Esophagus squamous epithelium (tissue), 5 donors: ENCODE data around the gene SFMBT2. TPM values are rescaled to one million over a fixed set of nuclear protein-coding genes. Genes with fewer than 3 reads are reported as not detected.

Experiments
- DNase-seq: peaks from one replicate; lab custom pipeline; 2025; lab: John Stamatoyannopoulos, UW
- H3K27ac ChIP-seq, 4 donors: fragments of 200-600 bp; sonication (generic); one replicate each; pipeline ENCODE4 v1.5.1; 2016 to 2019; ENCODE audit warnings: mild to moderate bottlenecking in 1 of 4
- H3K27me3 ChIP-seq, 4 donors: fragments of 200-600 bp; sonication (generic); 1 replicate in 3 of 4; 2 replicates in 1 of 4; pipeline versions ENCODE4 v1.5.1 to v1.6.0; 2017 to 2021; ENCODE audit warnings: antibody characterized with exemption in 1 of 4
- H3K36me3 ChIP-seq, 3 donors: fragments of 200-600 bp; sonication (generic); one replicate each; pipeline ENCODE4 v1.5.1; 2016 to 2019
- H3K4me1 ChIP-seq, 3 donors: fragments of 200-600 bp; sonication (generic); one replicate each; pipeline ENCODE4 v1.5.1; 2017 to 2019
- H3K4me3 ChIP-seq, 4 donors: fragments of 200-600 bp; sonication (generic); 1 replicate in 3 of 4; 2 replicates in 1 of 4; pipeline ENCODE4 v1.5.1; 2016 to 2019; ENCODE audit warnings: mild to moderate bottlenecking in 2 of 4, moderate library complexity in 1 of 4
- H3K9me3 ChIP-seq, 3 donors: fragments of 200-600 bp; sonication (generic); one replicate each; pipeline ENCODE4 v1.5.1; 2016 to 2019
- POLR2A ChIP-seq, 4 donors: fragments of 450-650 bp; IDR thresholded peaks; one replicate each; pipeline ENCODE4 v1.6.1; 2017; ENCODE audit warnings: antibody characterized with exemption in 4 of 4, mild to moderate bottlenecking in 4 of 4, moderate library complexity in 3 of 4
- WGBS, 2 donors: methylation state at CpG; one replicate each; pipeline ENCODE4 v1.1.5; 2018; 5-methylcytosine and 5-hydroxymethylcytosine counted together
- intact Hi-C: fragments of 100-400 bp; cut with DNase I; formaldehyde crosslinking; loops from one replicate; pipeline ENCODE4 v1.15.0; 2022
- total RNA-seq, 4 donors: library from RNA; depleted of rRNA; stranded (reverse); fragments of >200 nt; gene quantifications; one replicate each; pipeline ENCODE4 v1.1.0, GENCODE V29; 2016
- TF ChIP-seq, protein P1 (sequence below), 6 experiments: fragments of 450-650 bp in 4 of 6; fragments of 200-600 bp in 2 of 6; sonication (generic) in 2 of 6; IDR thresholded peaks; one replicate each; pipeline ENCODE4 v1.5.1; 2016 to 2019; ENCODE audit warnings: antibody characterized with exemption in 6 of 6, mild to moderate bottlenecking in 4 of 6, moderate library complexity in 4 of 6
- donor health status: DM: yes; HTN: yes; CAD: no.

The SFMBT2 gene
- total RNA-seq, 4 donors from 2014 or later = 0.72 to 5.0 (median 1.4) TPM

GRCh38 chr10:7248148-7248547, 162.7 kb downstream of the SFMBT2 start:
- TF ChIP-seq, protein P1, sequence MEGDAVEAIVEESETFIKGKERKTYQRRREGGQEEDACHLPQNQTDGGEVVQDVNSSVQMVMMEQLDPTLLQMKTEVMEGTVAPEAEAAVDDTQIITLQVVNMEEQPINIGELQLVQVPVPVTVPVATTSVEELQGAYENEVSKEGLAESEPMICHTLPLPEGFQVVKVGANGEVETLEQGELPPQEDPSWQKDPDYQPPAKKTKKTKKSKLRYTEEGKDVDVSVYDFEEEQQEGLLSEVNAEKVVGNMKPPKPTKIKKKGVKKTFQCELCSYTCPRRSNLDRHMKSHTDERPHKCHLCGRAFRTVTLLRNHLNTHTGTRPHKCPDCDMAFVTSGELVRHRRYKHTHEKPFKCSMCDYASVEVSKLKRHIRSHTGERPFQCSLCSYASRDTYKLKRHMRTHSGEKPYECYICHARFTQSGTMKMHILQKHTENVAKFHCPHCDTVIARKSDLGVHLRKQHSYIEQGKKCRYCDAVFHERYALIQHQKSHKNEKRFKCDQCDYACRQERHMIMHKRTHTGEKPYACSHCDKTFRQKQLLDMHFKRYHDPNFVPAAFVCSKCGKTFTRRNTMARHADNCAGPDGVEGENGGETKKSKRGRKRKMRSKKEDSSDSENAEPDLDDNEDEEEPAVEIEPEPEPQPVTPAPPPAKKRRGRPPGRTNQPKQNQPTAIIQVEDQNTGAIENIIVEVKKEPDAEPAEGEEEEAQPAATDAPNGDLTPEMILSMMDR (IDR thresholded peaks at IDR 0.05) = no peak
- no peak for TF ChIP-seq POLR2A (IDR thresholded peaks at IDR 0.05)
- Histone ChIP-seq H3K27ac (no peak overlapping the region), H3K36me3 (peaks cover 0 to 13% (median 4%) of the 10 kb centered on the region in 3 donors), H3K27me3 (no peaks in the 10 kb centered on the region), H3K9me3 (no peaks in the 10 kb centered on the region), H3K4me3 (no peak overlapping the region), H3K4me1 (no peaks in the 10 kb centered on the region)
- WGBS, 2 donors = 94 to 95% methylated on average over 8 of the region's 8 CpGs
- intact Hi-C loops = no loop called here
- no peak for DNase-seq

DNA sequence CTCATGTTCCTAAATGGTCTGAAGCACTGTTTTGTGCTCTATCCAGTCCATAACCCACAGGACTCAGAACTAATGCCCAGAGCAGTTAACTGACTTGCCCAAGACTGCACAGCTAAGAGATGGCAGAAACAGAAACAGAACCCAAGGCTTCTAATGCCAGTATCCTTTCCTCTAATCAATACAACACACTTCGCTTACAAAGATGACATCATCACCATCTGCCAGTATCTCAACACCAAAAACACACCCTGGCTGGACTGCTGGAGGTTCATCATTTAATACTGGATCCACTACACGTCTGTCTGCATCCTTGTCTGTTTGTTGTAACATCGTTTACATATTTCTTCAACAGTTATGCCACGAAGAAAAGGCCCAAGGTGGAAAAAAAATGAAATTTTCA, 165.3 kb downstream of the SFMBT2 start:
- H3K27me3 ChIP-seq = no peaks in the 10 kb centered on the region
- WGBS, 2 donors = 87% methylated on average over 4 of the region's 4 CpGs
- intact Hi-C loops = no loop called here

GRCh38 chr10:7243873-7244272, 167.0 kb downstream of the SFMBT2 start:
- Histone ChIP-seq H3K36me3 (peaks cover 0 to 23% (median 4%) of the 10 kb centered on the region in 3 donors), H3K4me3 (no peak overlapping the region), H3K9me3 (no peaks in the 10 kb centered on the region), H3K27me3 (no peaks in the 10 kb centered on the region), H3K27ac (no peak overlapping the region), H3K4me1 (no peaks in the 10 kb centered on the region)
- DNase-seq = no peak
- intact Hi-C loops = no loop called here
- TF ChIP-seq POLR2A (IDR thresholded peaks at IDR 0.05) = no peak
- TF ChIP-seq, protein P1 (IDR thresholded peaks at IDR 0.05) = no peak
- 42 to 48% methylated on average over 3 of the region's 3 CpGs for WGBS, 2 donors

More for the DNA sequence above, 165.3 kb downstream of the SFMBT2 start:
- no peak for DNase-seq
- no peak for TF ChIP-seq POLR2A (IDR thresholded peaks at IDR 0.05)
- TF ChIP-seq, protein P1 (IDR thresholded peaks at IDR 0.05) = no peak
- Histone ChIP-seq H3K4me3 (no peak overlapping the region), H3K36me3 (peaks cover 0 to 23% (median 4%) of the 10 kb centered on the region in 3 donors), H3K9me3 (no peaks in the 10 kb centered on the region), H3K27ac (no peak overlapping the region), H3K4me1 (no peaks in the 10 kb centered on the region)

DNA sequence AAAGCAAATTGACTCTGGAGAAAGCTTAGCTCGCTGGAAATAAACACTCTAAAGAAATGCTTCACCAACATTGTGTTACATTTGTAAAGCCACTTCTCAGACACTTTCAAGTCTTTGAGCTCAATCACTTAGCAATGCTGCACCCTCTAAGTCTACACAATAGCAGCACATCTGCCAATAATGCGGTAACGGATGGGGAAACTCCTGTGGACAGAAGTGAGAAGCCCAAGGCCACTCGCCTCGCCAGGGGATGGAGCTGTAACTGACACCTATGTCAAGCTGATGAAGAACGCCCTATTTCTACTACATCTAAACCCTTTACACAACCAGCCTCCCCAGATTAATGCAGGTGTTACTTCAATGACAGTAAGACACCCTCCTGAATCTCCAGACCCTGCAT, 167.7 kb downstream of the SFMBT2 start:
- Histone ChIP-seq H3K9me3 (no peaks in the 10 kb centered on the region), H3K27me3 (no peaks in the 10 kb centered on the region), H3K4me1 (no peaks in the 10 kb centered on the region), H3K4me3 (no peak overlapping the region), H3K27ac (no peak overlapping the region), H3K36me3 (peaks cover 0 to 19% (median 0%) of the 10 kb centered on the region in 3 donors)
- intact Hi-C loops = no loop called here
- DNase-seq = no peak
- WGBS, 2 donors = 81 to 90% methylated on average over 6 of the region's 6 CpGs
- no peak for TF ChIP-seq POLR2A (IDR thresholded peaks at IDR 0.05)
- TF ChIP-seq, protein P1 (IDR thresholded peaks at IDR 0.05) = no peak

- DNase-seq = no peak
- peaks cover 0 to under 1% (median 0%) of the 10 kb centered on the region in 3 donors for H3K4me1 ChIP-seq
- H3K27me3 ChIP-seq = no peaks in the 10 kb centered on the region
- WGBS, 2 donors = 80 to 92% methylated on average over 5 of the region's 5 CpGs
- no peak overlapping the region for H3K4me3 ChIP-seq
- intact Hi-C loops = no loop called here
- H3K9me3 ChIP-seq = no peaks in the 10 kb centered on the region
- H3K36me3 ChIP-seq = peaks cover 0 to 13% (median 0%) of the 10 kb centered on the region in 3 donors
- no peak overlapping the region for H3K27ac ChIP-seq
- TF ChIP-seq, protein P1 (IDR thresholded peaks at IDR 0.05) = no peak
- no peak for TF ChIP-seq POLR2A (IDR thresholded peaks at IDR 0.05)
Observed at GRCh38 chr10:7239312-7239985, 171.4 kb downstream of the SFMBT2 start.
